ENCODE data around the gene KRTAP10-9. TPM values are rescaled to one million over a fixed set of nuclear protein-coding genes. Genes with fewer than 3 reads are reported as not detected.

Gene KRTAP10-9
- total RNA-seq, 2 donors from 2014 or later = not detected

DNA sequence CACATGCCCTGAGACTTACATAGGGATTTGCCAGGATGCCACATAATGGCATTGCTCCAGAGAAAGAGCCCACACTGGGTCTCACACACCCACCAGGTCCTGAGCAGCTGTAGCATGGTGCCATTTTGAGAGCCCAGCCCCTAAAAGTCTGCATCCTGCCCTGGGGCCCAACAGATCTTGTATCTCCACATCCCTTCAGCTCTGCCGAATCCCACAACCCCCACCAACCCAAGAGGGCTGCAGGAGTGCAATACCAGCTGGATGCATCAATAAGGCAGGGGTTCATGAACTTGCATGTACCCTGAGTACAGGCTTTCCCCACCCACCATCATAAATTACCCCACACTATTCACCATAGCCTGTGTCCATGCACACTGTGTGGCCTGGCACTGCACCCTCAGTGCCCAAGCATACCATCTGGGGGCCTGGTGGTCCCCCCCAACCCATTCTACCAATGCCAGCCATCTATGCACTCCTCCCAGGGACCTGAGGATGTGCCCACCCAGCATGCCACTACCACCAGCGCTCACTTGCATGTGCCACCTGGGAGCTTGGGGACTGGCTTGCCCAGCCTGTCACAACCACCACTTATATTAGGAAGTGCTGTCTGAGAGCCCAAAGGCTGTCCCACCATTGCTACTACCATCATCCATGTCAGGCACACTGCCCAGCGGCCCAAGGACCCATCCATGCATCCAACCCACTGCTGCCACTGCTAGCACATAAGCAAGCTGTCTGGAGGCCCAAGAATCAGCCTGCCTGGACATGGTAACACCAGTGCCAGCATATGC lies 43.9 kb downstream of the KRTAP10-9 start:
- H3K9me3 Mint-ChIP-seq = peaks cover 11% of the 10 kb centered on the region
- no peaks in the 10 kb centered on the region for H3K27me3 Mint-ChIP-seq
- H3K4me3 Mint-ChIP-seq = no peak overlapping the region
- no peak overlapping the region for H3K27ac Mint-ChIP-seq
- no peak for ATAC-seq (replicated peaks)
- no peaks in the 10 kb centered on the region for H3K4me1 Mint-ChIP-seq
- H3K36me3 Mint-ChIP-seq (ENCODE audit: low read depth) = no peaks in the 10 kb centered on the region

DNA sequence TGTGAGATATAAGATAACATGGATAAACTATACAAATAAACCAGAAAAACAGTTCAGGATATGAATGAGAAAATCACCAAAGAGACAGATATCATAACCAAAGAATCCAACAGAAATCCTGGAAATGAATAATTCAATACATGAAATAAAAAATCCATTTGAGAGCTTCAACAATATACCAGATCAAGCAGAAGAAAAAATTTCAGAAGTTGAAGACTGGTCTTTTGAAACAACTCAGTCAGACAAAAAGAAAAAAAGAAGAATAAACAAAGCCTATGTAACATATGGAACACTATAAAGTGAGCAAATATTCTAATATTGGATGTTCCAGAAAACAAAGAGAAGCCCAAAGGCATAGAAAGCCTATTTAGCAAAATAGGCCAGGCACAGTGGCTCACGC lies 45.0 kb downstream of the KRTAP10-9 start:
- peaks cover 11% of the 10 kb centered on the region for H3K9me3 Mint-ChIP-seq
- H3K4me3 Mint-ChIP-seq = no peak overlapping the region
- no peak overlapping the region for H3K27ac Mint-ChIP-seq
- H3K36me3 Mint-ChIP-seq (ENCODE audit: low read depth) = no peaks in the 10 kb centered on the region
- no peaks in the 10 kb centered on the region for H3K27me3 Mint-ChIP-seq
- H3K4me1 Mint-ChIP-seq = no peaks in the 10 kb centered on the region
- ATAC-seq (replicated peaks) = no peak

DNA sequence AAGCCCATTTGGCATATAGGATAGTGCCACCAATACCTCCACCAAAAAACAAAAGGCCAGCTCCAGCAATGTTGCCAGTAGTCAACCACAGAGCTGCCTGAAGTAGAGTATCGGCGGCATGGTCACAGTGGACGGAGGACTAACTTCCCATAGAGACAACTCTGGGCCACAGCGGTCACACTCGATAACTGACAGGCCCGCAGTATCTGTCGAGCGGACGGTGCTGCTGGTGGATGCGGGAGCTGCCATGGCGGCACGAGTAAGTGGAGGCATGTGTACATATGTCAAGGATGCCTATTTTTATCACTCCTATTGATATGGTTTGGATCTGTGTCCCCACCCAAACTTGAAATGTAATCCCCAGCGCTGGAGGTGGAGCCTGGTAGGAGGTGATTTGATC lies 51.0 kb downstream of the KRTAP10-9 start:
- Mint-ChIP-seq H3K4me1 (no peaks in the 10 kb centered on the region), H3K36me3 (ENCODE audit: low read depth) (no peaks in the 10 kb centered on the region), H3K27ac (no peak overlapping the region), H3K27me3 (no peaks in the 10 kb centered on the region), H3K4me3 (no peak overlapping the region), H3K9me3 (peaks cover 3% of the 10 kb centered on the region)
- no peak for ATAC-seq (replicated peaks)

Other genes starting within 250 kb of the KRTAP10-9 start
- 1 to 10 TPM; 3.5 TPM for gene LRRC3, start 171.6 kb upstream of the KRTAP10-9 start, total RNA-seq
- not detected for gene KRTAP10-1, start 86.9 kb upstream of the KRTAP10-9 start, total RNA-seq
- gene KRTAP10-2, start 75.6 kb upstream of the KRTAP10-9 start, total RNA-seq = not detected
- gene KRTAP10-3, start 68.3 kb upstream of the KRTAP10-9 start, total RNA-seq = not detected
- not detected for gene KRTAP10-4, start 53.4 kb upstream of the KRTAP10-9 start, total RNA-seq
- gene KRTAP10-5, start 46.5 kb upstream of the KRTAP10-9 start, total RNA-seq = not detected
- gene KRTAP10-6, start 34.6 kb upstream of the KRTAP10-9 start, total RNA-seq = not detected
- gene KRTAP10-7, start 26.5 kb upstream of the KRTAP10-9 start, total RNA-seq = not detected
- not detected for gene KRTAP10-8, start 15.0 kb upstream of the KRTAP10-9 start, total RNA-seq
- not detected for gene KRTAP10-10, start 10.3 kb downstream of the KRTAP10-9 start, total RNA-seq
- not detected for gene KRTAP10-11, start 19.3 kb downstream of the KRTAP10-9 start, total RNA-seq
- not detected for gene KRTAP12-4, start 27.6 kb downstream of the KRTAP10-9 start, total RNA-seq
- gene KRTAP12-3, start 30.8 kb downstream of the KRTAP10-9 start, total RNA-seq = not detected
- gene KRTAP12-2, start 39.8 kb downstream of the KRTAP10-9 start, total RNA-seq = not detected
- gene KRTAP12-1, start 55.1 kb downstream of the KRTAP10-9 start, total RNA-seq = not detected
- gene KRTAP10-12, start 70.1 kb downstream of the KRTAP10-9 start, total RNA-seq = not detected
- under 1 TPM in 1 of 2 donors, not detected in 1; 0.08 TPM for gene TSPEAR, start 84.5 kb downstream of the KRTAP10-9 start, total RNA-seq
- gene UBE2G2, start 174.7 kb downstream of the KRTAP10-9 start, total RNA-seq = 100 to 1,000 TPM in 1 of 2 donors, 10 to 100 TPM in 1; 88.9 to 136 TPM
- 10 to 100 TPM; 52.6 to 86.2 TPM for gene SUMO3, start 191.0 kb downstream of the KRTAP10-9 start, total RNA-seq
- gene PTTG1IP, start 246.6 kb downstream of the KRTAP10-9 start, total RNA-seq = 10 to 100 TPM; 76.5 to 78.8 TPM